ENCODE results near the gene CA9.
A peak's percentile ranks its signal among the peaks of the same experiment; 100 is the strongest.

- TF ChIP-seq CTCF (conservative IDR thresholded peaks at IDR 0.05) = peak; percentile 42
- no peak for TF ChIP-seq ZFX (IDR thresholded peaks at IDR 0.05)
Observed at GRCh38 chr9:35665471-35665818, 8.3 kb upstream of the CA9 start.

Data from C4-2B (cell line).